RPMI7951 (cell line): ENCODE measurements around the gene ACTL9. TPM values are rescaled to one million over a fixed set of nuclear protein-coding genes. Genes with fewer than 3 reads are reported as not detected.
"Not testable (repeated sequence)": the region's sequence is repeated elsewhere in the genome, so short reads cannot be mapped to it uniquely, and the experiment has no call there.

Source experiments
- DNase-seq: peaks from one replicate; pipeline ENCODE4 v3.0.0-alpha.2; 2012; ENCODE audit warnings: low read depth
- total RNA-seq: library from RNA; depleted of rRNA; stranded (reverse); fragments of >200 nt; shearing (Covaris generic); gene quantifications from 2 replicates; pipeline ENCODE4 v1.2.3, GENCODE V29; 2014; rRNA removed

Gene ACTL9, protein sequence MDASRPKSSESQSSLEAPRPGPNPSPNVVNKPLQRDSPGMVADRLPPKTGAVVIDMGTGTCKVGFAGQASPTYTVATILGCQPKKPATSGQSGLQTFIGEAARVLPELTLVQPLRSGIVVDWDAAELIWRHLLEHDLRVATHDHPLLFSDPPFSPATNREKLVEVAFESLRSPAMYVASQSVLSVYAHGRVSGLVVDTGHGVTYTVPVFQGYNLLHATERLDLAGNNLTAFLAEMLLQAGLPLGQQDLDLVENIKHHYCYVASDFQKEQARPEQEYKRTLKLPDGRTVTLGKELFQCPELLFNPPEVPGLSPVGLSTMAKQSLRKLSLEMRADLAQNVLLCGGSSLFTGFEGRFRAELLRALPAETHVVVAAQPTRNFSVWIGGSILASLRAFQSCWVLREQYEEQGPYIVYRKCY
- not detected in 2 replicates for total RNA-seq

DNA sequence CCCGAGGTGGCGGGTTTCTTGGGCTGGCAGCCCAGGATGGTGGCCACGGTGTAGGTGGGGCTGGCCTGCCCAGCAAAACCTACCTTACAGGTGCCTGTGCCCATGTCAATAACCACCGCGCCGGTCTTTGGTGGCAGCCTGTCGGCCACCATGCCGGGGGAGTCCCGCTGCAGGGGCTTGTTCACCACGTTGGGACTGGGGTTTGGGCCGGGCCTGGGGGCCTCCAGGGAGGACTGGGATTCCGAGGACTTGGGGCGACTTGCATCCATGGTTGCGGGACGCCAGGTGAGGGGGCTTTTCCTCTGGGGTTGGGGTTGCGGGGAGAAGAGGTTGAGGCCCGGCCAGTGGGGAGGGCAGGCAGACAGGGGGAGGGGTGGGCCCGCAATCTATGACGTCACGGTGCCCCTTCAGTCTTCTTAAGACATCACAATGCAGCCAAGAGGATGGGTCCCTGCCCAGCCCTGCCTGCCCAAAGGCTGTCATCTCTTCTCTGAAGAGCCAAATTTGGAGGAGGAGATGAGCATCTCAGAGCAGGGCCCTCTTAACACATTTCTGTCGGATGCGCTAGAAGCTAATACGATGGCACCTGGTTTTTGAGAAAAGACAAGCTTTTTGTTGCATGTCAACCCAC, at the start of gene ACTL9:
Gene ACTL9 (minus strand): TSS at position 363 of the 631 bp plus-strand sequence. CDS start 94 bp downstream, at position 269.
- DNase-seq, result no peak

DNA sequence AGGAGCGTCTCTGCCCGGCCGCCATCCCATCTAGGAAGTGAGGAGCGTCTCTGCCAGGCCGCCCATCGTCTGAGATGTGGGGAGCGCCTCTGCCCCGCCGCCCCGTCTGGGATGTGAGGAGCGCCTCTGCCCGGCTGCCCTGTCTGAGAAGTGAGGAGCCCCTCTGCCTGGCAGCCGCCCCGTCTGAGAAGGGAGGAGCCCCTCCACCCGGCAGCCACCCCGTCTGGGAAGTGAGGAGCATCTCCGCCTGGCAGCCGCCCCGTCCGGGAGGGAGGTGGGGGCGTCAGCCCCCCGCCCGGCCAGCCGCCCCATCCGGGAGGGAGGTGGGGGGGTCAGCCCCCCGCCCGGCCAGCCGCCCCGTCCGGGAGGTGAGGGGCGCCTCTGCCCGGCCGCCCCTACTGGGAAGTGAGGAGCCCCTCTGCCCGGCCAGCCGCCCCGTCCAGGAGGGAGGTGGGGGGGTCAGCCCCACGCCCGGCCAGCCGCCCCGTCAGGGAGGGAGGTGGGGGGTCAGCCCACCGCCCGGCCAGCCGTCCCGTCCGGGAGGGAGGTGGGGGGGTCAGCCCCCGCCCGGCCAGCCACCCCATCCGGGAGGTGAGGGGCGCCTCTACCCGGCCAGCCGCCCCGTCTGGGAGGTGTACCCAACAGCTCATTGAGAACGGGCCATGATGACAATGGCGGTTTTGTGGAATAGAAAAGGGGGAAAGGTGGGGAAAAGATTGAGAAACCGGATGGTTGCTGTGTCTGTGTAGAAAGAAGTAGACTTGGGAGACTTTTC, 40.9 kb upstream of the ACTL9 start:
- DNase-seq, result not testable (repeated sequence)

DNA sequence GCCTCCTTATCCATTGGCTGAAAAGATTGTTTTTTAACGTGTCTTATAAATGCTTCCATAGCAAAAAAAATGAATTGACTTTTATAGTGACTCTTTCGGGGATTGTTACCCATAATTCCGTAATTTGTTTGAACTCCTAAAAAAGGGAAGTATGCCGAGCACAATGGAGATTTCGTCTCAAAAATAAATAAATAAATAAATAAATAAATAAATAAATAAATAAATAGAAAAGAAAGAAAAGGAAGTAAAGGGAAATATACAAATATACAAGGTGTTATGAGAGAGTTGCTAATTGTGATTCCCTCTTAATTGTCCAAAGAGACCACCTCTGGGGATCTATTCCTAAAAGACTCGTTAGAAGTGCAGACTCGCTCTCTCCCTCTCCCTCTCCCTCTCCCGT, 39.8 kb upstream of the ACTL9 start:
- no peak for DNase-seq

DNA sequence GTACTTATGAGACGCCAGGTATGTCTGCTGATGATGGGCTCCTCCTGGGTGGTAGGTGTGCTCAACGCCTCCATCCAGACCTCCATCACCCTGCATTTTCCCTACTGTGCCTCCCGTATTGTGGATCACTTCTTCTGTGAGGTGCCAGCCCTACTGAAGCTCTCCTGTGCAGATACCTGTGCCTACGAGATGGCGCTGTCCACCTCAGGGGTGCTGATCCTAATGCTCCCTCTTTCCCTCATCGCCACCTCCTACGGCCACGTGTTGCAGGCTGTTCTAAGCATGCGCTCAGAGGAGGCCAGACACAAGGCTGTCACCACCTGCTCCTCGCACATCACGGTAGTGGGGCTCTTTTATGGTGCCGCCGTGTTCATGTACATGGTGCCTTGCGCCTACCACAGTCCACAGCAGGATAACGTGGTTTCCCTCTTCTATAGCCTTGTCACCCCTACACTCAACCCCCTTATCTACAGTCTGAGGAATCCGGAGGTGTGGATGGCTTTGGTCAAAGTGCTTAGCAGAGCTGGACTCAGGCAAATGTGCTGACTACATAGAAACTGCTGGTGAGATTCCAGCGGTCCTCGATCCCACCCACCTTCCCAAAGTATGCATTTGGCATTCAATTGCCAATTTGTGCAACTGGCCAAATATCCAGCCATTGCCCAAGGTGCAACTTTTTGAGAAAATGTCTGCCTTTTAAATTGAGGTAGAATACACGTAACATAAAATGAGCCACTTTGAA, 33.0 kb upstream of the ACTL9 start:
- no peak for DNase-seq

DNA sequence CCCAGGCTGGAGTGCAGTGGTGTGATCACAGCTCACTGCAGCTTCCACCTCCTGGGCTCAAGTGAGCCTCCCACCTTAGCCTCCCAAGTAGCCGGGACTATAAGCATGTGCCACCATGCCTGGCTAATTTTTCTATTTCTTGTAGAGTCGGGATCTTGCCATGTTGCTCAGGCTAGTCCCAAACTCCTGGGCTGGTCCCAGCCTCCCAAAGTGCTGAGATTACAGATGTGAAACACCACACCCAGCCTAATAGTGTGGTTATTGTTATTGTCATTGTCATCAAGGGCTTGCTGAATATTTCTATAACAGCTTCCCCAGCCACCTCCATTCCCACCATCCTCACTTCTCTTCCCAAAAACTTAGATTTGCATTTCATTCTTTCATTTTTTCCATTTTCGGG, 25.7 kb upstream of the ACTL9 start:
- DNase-seq, result no peak

DNA sequence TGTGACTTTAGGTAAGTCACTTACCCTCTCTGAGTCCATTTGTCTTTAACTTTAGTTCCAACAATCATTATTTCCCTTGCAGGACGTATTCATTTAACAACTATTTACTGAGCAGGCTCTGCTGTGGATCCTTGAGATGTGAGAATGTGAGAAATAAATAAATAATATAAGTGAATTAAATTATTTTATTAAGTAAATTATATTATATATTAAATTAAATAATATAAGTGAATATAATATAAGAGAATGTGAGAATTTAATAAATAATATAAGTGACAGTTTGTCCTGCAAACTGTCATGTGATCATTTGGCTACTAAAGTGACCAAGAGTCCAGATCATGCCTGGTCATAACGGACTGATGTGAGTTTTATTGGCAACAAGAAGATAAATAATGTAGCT, 23.4 kb upstream of the ACTL9 start:
- no peak for DNase-seq

DNA sequence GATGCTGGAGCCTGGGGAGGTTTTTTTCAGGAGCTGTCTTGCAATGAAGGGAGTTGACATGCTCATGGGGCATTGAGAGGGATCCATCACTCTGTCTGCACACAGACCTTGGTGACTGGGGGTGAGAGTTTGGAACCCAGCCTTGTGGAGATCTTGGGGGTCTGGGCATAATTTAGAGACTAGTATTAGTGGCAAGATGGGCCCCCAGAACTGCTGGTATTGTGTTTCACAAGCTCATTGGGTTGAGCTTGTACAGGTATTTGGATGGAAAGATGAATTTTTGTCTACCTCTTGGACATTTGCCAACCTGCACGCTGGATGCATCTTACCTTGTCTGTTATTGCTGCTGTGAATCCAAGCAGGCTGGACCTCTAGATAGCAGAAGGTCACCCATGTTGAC, 22.7 kb upstream of the ACTL9 start, which contains the start of gene OR2Z1:
Gene OR2Z1 (plus strand): TSS at position 301 of the 400 bp plus-strand sequence. CDS start 9,395 bp downstream, outside the sequence.
- no peak for DNase-seq

DNA sequence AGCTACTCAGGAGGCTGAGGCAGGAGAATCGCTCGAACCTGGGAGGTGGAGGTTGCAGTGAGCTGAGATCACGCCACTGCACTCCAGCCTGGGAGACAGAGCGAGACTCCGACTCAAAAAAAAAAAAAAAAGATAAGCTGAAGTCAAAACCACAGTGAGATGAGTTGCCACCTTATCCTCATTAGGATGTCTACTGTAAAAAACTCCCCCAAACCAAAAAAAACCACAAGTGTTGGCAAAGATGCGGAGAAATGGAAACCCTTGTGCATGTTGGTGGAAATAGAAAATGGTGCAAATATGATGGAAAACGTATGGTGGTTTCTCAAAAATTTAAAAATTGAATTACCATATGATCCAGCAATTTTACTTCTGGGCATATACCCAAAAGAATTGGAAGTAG, 11.7 kb upstream of the ACTL9 start:
- not testable (repeated sequence) for DNase-seq

DNA sequence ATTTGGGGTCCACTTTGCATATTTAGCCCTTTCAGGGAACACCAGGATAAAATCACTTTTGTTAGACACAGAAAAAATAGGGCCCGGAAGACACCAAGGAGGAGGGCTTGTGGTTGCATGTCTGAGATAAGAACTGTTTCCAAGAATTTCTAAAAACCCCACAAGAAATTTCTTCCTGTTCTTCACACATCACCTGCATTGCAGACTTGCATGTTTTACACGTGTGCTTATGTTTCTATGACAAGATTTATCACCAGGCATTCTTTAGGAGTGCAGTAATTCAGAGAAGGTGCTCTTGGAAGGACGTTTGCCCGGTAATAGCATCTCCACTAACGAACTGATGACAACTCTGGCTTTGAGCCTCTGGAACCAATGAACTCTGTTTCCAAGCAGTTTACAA, 7.1 kb upstream of the ACTL9 start:
- DNase-seq, result no peak

DNA sequence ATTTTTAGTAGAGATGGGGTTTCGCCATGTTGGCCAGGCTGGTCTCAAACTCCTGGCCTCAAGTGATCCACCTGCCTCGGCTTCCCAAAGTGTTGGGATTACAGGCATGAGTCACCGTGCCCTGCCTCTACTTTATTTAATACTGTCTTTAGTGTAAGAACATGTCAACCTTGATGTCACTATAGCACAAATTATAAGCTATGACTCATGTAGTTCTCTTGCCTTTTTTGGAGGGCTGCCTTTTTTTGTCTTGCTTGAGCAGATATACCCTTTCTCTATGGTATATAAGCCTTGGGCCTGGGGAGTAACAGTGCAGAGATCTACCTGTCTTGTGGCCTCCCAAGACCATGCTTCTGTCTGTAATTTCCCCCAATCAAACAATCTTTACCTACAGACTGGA, 6.7 kb upstream of the ACTL9 start:
- not testable (repeated sequence) for DNase-seq

DNA sequence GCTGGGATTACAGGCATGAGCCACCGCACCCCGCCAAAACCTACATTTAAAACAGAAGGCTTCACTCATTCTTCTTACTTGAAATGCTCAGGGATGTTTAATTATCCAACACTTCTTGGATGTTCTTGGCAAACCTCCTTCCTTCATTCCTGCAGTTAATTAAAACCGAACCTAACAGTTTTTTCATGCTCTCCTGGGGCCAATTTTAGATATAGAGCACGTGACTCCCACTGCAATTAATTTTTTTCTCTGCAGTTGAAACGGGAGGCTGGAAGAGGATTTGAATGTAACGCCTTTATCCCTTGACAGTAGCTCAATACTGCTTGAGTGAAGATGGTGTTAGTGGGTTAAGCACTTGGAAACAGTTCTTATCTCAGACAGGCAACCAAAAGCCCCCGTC, 4.6 kb upstream of the ACTL9 start:
- no peak for DNase-seq

DNA sequence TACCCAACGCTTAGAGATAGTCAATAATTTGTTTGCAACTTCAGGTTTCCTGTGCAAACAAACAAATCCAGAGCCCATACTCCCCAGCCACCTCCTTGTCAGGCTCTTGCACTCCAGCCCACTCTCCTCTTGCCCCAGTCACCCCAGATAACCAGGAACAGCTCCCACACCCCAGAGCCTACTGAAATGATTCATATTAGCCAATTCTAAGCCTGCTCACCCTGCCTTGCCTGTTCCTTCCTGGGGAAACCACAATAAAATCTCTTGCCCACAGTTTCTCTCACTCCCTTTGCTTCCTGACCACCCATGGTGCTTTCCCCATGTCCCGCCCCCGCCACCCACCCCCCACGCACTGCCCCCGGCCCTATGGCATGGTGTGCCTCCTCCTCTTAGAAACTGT, 3.8 kb upstream of the ACTL9 start:
- no peak for DNase-seq

DNA sequence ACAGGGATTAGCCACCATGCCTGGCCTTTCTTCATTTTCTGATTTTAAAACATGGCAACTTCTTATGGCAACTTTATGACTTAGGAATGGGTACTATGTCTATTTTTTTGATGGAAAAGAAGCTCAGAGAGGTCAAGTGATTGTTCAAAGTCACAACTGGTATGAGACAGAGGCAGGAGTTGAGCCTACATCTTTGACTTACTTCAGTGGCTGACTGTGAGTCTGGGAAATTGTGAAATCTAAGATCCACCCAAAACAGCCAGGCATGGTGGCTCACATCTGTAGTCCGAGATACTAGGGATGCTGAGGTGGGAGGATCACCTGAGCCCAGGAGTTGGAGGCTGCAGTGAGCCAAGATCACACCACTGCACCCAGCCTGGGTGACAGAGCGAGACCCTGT, 2.4 kb upstream of the ACTL9 start:
- no peak for DNase-seq

DNA sequence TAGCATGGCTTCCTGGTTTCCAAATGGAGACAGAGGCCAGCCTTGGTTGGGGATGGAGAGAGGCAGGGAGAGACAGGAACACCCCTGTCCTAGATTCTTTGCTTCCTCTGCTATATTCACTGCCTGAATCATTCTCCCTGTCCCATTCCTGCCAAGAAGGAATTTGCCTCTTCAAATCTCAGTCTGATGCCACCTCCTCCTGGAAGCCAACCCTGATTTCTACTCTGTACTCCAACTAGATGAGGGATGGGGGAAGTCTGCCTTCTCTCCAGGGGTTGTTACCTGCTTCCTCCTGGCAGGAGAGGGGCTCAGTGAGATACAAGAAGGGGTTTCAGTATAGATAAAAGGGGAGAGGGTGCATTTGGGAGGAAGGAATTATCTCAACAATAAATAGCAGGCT, 1.3 kb upstream of the ACTL9 start:
- no peak for DNase-seq

DNA sequence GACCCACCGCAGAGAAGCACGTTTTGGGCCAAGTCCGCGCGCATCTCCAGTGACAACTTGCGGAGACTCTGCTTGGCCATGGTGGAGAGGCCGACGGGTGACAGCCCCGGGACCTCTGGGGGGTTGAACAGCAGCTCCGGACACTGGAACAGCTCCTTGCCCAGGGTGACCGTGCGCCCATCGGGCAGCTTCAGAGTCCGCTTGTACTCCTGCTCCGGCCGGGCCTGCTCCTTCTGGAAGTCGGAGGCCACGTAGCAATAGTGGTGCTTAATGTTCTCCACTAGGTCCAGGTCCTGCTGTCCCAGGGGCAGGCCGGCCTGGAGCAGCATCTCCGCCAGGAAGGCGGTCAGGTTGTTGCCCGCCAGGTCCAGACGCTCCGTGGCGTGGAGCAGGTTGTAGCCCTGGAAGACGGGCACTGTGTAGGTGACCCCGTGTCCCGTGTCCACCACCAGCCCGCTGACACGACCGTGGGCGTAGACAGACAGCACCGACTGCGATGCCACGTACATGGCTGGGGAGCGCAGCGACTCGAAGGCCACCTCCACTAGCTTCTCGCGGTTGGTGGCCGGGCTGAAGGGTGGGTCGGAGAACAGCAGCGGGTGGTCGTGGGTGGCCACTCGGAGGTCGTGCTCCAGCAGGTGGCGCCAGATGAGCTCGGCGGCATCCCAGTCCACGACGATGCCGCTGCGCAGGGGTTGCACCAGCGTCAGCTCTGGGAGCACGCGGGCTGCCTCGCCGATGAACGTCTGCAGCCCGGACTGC, 743 bp downstream of the ACTL9 start:
- no peak for DNase-seq

DNA sequence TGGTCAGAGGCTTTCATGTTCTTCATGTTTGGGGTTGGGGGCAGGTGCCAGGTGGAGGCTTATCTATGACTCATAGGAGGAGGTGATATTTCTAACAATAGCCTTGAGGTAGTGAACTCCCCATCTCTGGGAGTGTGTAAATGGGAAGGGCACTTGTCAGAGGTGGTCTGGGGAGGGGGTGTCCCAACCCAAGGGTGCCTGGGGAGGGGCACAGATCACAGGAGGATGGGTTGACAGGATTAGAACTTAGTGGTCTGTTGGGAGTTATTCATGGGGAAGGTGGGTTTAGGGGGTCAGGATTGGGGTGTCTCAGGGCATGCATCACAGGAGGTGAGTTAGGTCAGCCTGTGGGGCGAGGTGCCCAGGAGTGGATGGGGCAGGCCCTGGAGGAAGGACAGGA, 1.6 kb downstream of the ACTL9 start:
- DNase-seq, result no peak

DNA sequence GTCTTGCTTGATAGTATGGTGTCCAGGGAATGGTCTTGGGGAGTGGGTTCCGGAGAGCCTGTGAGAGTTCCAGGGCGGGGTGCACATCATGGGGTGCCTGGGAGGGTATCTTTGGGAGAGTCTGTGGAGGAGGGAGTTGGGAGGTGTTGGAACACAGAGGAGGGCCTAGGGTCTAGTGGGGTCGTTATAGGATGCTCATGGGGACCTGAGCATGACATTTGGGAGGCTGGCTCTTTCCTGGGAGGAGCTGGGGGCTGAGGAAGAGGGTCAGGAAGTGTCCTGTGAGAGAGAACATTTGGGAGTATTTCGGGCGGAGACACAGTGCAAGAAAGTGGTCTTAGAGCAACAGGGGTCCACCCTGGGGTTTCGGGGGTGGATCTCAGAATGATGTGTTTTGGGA, 2.7 kb downstream of the ACTL9 start:
- no peak for DNase-seq

DNA sequence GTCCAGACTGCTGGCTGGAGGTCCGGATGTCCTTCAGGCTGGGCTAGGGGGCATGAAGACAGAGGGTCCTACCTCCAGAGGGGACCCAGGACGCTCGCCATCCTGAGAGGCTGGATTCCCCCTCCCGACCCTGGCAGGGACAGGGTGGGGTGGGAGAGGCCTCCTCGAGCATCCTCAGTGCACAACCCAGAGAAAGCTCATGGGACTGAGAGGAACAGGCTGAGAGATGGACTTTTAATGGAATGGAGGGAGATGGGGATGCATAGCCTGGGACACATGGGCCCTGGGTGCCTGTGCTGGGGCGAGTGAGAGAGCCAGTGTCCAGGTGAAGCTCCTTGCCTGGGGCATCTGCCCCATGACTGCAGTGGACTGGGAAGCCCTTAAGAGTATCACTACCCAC, 3.1 kb downstream of the ACTL9 start:
- DNase-seq, result no peak

DNA sequence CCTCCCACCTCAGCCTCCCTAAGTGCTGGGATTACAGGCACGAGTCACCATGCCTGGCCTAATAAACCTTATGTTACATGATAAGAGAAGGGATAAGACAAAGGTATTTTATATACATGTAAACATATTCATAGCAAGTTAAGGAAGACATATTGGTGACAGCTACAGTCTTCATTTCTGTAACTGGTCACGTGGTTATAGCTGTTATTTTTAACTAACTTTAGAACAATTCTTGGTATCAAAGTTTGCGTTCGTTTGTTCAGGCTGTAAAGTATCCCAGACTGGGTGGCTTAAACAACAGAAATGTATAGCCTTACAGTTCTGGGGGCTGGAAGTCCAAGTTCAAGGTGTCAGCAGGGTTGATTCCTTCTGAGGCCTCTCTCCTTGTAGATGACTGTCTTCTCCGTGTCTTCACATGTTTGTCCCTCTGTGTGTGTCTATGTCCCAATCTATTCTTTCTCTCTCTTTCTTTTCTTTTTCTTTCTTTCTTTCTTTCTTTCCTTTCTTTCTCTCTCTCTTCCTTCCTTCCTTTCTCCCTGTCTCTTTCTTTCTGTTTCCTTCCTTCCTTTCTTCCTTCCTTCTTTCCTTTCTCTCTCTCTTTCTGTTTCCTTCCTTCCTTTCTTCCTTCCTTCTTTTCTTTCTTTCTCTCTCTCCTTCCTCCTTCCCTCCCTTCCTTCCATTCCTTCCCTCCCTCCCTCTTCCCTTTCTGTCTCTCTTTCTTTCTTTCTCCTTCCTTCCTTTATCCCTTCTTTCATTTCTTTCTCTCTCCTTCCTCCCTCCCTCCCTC, 7.6 kb downstream of the ACTL9 start:
- DNase-seq, result no peak

DNA sequence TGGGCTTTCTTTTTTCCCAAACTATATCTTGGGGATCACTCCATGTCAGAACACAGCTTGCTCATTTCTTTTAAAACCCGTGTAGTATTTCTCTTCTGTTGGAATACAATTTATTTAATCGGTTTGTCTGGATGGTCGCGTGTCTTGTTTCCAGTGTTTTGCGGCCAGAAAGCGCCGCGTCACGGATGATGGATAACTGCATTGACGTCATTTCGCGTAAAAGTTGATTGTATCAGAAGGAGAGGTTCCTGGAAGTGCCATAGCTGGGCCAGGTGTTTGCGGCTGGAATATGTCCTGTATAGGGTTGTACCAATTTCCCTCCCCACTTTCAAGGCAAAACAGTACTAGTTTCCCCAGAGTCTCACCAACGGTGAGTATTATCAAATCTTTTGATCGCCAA, 9.7 kb downstream of the ACTL9 start:
- DNase-seq, result no peak
